ENCODE measurements around the gene WDR41.
"Not testable (repeated sequence)": the region's sequence is repeated elsewhere in the genome, so short reads cannot be mapped to it uniquely, and the experiment has no call there.

The WDR41 gene

DNA sequence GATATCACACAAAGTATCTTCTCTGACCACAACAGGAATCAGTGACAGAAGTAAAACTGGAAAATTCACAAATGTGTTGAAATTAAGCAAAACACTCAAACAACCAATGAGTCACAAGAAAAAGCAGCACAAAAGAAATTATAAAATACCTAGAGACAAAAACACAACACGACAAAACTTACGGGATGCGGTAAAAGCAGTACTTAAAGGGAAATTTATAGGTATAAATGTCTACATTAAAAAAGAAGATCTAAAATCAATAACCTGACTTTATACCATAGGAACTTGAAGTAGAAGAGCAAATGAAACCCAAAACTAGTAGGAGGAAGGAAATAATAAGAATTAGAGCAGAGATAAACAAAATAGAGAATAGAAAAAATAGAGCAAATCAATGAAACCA lies 2.8 kb upstream of the WDR41 start:
- no peak for DNase-seq (ENCODE audit: insufficient read length, low spot score)
- peak; percentile 5 for FAIRE-seq
- TF ChIP-seq POU2F2 (IDR thresholded peaks at IDR 0.05; ENCODE audit: low read depth, low read length) (no peak), TAF1 (IDR thresholded peaks at IDR 0.05; ENCODE audit: low read depth, low read length) (no peak), POLR2A (IDR thresholded peaks at IDR 0.05; ENCODE audit: low read depth, low read length) (no peak), POLR2AphosphoS5 (IDR thresholded peaks at IDR 0.05; ENCODE audit: low read depth, low read length) (no peak), SPI1 (IDR thresholded peaks at IDR 0.05; ENCODE audit: low read depth, low read length) (no peak), PAX5 (IDR thresholded peaks at IDR 0.05; ENCODE audit: insufficient read depth, low read length, severe bottlenecking) (no peak)

DNA sequence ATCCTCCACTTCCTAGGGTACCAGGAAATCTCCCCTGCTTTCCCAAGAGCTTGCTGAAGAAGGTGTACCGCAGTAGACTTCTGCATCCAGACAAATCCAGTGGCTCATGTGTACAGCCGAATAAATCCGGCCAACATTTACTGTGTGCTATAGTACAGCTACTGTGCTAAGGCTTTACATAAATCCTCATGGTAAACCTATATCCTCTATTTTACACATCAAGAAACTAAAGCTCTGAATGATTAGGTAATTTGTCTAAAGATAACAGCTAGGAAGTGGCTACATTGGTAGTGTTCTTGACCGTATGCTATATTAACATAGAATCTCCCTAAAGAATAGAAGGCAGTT lies 511 bp upstream of the WDR41 start:
- DNase-seq (ENCODE audit: insufficient read length, low spot score) (no peak), FAIRE-seq (no peak)
- TF ChIP-seq TAF1 (IDR thresholded peaks at IDR 0.05; ENCODE audit: low read depth, low read length) (no peak), PAX5 (IDR thresholded peaks at IDR 0.05; ENCODE audit: insufficient read depth, low read length, severe bottlenecking) (no peak), POLR2A (IDR thresholded peaks at IDR 0.05; ENCODE audit: low read depth, low read length) (no peak), POLR2AphosphoS5 (IDR thresholded peaks at IDR 0.05; ENCODE audit: low read depth, low read length) (no peak), POU2F2 (IDR thresholded peaks at IDR 0.05; ENCODE audit: low read depth, low read length) (no peak), SPI1 (IDR thresholded peaks at IDR 0.05; ENCODE audit: low read depth, low read length) (no peak)

DNA sequence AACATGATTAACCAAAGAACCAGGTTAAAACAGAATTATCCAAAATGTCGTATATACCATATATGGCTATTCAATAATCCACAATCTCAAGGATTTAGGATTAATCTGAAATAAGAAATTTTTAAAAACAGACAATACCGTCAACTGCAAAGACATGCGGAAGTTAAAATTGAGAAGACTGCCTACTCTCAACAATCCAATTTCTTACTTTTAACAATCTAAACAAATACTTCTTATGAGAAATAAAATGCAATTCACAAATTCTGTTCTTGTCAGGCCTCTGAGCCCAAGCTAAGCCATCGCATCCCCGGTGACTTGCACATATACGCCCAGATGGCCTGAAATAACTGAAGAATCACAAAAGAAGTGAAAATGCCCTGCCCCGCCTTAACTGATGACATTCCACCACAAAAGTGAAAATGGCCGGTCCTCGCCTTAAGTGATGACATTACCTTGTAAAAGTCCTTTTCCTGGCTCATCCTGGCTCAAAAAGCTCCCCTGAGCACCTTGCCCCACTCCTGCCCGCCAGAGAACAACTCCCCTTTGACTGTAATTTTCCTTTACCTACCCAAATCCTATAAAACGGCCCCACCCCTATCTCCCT lies 1.3 kb downstream of the WDR41 start:
- FAIRE-seq: peak; percentile 41
- DNase-seq (ENCODE audit: insufficient read length, low spot score): not testable (repeated sequence)

DNA sequence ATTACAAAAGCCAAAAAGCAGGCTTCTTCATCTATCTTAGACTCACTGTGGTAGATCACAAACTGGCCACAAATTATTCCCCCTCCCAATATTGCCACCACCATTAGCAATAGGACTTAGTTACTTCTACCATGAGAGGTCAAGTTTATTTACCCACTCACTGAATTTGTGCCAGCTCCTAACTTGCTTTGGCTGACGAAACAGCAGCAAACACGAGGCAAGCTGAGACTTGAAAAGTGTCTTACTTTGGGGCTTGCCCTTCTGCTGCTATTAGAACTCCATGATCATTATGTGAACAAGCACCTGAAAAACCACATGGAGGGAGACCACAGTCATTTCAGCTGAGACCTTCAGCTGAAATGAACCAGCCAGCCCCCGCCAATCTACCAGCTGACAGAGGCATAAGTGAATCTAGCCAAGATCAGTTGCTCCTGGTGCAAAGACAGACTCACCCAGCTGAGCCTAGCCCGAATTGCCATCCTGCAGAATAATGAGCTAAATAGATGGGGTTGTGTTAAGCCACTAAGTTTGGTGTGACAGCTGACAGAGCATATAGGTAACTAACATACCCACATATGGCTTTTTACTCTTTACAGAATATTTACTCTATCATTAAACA lies 5.7 kb downstream of the WDR41 start:
- DNase-seq (ENCODE audit: insufficient read length, low spot score) (no peak), FAIRE-seq (no peak)
- TF ChIP-seq PAX5 (IDR thresholded peaks at IDR 0.05; ENCODE audit: insufficient read depth, low read length, severe bottlenecking): no peak
- no peak for TF ChIP-seq POLR2A (IDR thresholded peaks at IDR 0.05; ENCODE audit: low read depth, low read length)
- no peak for TF ChIP-seq POU2F2 (IDR thresholded peaks at IDR 0.05; ENCODE audit: low read depth, low read length)
- no peak for TF ChIP-seq SPI1 (IDR thresholded peaks at IDR 0.05; ENCODE audit: low read depth, low read length)
- TF ChIP-seq POLR2AphosphoS5 (IDR thresholded peaks at IDR 0.05; ENCODE audit: low read depth, low read length): no peak
- no peak for TF ChIP-seq TAF1 (IDR thresholded peaks at IDR 0.05; ENCODE audit: low read depth, low read length)

DNA sequence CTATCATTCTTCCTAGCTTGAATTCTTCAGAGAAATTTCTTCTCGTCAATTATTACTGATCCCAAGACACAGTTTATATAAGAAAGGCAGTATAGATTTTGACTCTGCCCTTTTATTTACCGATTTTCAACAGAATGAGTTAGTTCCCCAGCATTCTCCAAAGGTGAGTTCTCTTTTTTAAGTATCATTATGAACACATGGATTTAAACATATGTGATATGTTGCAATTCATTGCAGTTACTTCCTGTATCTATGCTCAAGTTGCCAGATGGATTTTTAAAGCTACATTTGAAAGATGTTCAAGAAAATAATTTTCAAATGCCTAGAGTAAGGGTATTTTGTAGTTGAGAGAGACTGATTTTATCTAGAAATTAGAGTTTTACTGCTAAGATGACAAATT lies 8.4 kb downstream of the WDR41 start:
- DNase-seq (ENCODE audit: insufficient read length, low spot score) (no peak), FAIRE-seq (no peak)
- TF ChIP-seq PAX5 (IDR thresholded peaks at IDR 0.05; ENCODE audit: insufficient read depth, low read length, severe bottlenecking): no peak
- TF ChIP-seq POLR2AphosphoS5 (IDR thresholded peaks at IDR 0.05; ENCODE audit: low read depth, low read length): no peak
- TF ChIP-seq POLR2A (IDR thresholded peaks at IDR 0.05; ENCODE audit: low read depth, low read length): no peak

DNA sequence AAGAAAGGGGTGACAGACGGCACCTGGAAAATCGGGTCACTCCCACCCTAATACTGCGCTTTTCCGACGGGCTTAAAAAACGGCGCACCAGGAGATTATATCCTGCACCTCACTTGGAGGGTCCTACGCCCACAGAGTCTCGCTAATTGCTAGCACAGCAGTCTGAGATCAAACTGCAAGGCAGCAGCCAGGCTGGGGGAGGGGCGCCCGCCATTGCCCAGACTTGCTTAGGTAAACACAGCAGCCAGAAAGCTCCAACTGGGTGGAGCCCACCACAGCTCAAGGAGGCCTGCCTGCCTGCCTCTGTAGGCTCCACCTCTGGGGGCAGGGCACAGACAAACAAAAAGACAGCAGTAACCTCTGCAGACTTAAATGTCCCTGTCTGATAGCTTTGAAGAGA lies 17.1 kb downstream of the WDR41 start:
- FAIRE-seq; DNase-seq (ENCODE audit: insufficient read length, low spot score): not testable (repeated sequence)

DNA sequence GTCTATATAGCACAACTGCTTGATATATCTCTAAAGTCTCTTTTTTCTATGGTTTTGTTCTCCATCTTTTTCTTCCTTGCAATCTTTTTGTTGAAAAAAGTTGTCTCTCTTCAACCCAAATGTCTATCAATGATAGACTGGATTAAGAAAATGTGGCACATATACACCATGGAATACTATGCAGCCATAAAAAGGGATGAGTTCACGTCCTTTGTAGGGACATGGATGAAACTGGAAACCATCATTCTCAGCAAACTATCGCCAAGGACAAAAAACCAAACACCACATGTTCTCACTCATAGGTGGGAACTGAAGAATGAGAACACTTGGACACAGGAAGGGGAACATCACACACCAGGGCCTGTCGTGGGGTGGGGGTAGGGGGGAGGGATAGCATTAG lies 23.2 kb downstream of the WDR41 start:
- FAIRE-seq; DNase-seq (ENCODE audit: insufficient read length, low spot score): not testable (repeated sequence)

DNA sequence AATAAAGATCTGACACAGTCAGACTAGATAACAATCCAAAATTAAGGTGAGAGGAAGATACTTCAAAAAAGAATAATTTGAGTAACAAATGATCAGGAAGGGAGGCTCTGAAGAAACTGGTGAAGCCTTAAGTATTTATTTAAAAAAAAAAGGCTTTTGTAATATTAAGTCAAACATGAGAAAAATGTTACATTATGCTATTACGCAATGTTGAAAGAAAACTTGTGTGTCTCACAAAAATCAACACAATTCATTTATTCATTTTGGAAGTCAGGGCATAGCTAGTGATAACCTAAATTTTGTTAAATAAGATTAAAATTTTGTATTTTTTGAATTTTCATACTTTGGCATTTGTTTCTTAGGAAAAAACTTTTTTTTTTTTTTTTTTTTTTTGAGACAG lies 28.2 kb downstream of the WDR41 start:
- no peak for FAIRE-seq
- no peak for DNase-seq (ENCODE audit: insufficient read length, low spot score)
- TF ChIP-seq PAX5 (IDR thresholded peaks at IDR 0.05; ENCODE audit: insufficient read depth, low read length, severe bottlenecking) (no peak), SPI1 (IDR thresholded peaks at IDR 0.05; ENCODE audit: low read depth, low read length) (no peak), TAF1 (IDR thresholded peaks at IDR 0.05; ENCODE audit: low read depth, low read length) (no peak), POLR2A (IDR thresholded peaks at IDR 0.05; ENCODE audit: low read depth, low read length) (no peak), POLR2AphosphoS5 (IDR thresholded peaks at IDR 0.05; ENCODE audit: low read depth, low read length) (no peak), POU2F2 (IDR thresholded peaks at IDR 0.05; ENCODE audit: low read depth, low read length) (no peak)

DNA sequence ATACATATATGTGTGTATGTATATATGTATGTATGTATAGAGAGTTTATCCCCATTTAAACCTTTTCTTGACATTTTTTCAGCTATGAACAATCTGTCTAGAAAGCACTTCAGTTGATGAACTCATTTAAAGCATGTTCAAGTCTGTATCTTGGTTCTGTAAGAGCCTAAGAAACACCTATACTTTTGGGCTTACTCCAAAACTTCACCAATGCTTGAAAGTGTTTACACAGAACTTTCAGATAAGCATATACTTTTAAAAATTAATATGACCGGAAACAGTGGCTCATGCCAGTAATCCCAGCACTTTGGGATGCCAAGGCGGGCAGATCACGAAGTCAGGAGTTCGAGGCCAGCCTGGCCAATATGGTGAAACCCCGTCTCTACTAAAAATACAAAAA lies 30.8 kb downstream of the WDR41 start:
- FAIRE-seq (no peak), DNase-seq (ENCODE audit: insufficient read length, low spot score) (no peak)
- TF ChIP-seq POLR2A (IDR thresholded peaks at IDR 0.05; ENCODE audit: low read depth, low read length): no peak
- no peak for TF ChIP-seq TAF1 (IDR thresholded peaks at IDR 0.05; ENCODE audit: low read depth, low read length)
- TF ChIP-seq POLR2AphosphoS5 (IDR thresholded peaks at IDR 0.05; ENCODE audit: low read depth, low read length): no peak
- TF ChIP-seq POU2F2 (IDR thresholded peaks at IDR 0.05; ENCODE audit: low read depth, low read length): no peak
- TF ChIP-seq PAX5 (IDR thresholded peaks at IDR 0.05; ENCODE audit: insufficient read depth, low read length, severe bottlenecking): no peak
- TF ChIP-seq SPI1 (IDR thresholded peaks at IDR 0.05; ENCODE audit: low read depth, low read length): no peak

DNA sequence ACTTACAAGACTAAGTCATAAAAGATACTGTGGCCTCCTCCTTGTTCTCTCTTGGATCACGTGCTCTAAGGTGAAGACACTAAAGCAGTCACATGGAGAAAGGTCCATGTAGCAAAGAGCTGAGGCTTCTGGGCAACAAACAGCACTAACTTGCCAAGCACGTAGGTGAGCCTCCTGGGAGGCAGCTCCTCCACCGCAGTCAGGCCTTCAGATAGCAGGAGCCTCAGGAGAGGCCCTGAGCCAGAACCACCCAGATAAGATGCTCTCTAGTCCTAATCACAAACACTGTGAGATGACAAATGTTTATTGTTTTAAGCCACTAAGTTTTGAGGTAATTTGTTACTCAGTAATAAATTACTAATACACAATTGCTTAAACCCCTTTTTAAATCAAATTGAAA lies 38.0 kb downstream of the WDR41 start:
- TF ChIP-seq POU2F2 (IDR thresholded peaks at IDR 0.05; ENCODE audit: low read depth, low read length) (no peak), TAF1 (IDR thresholded peaks at IDR 0.05; ENCODE audit: low read depth, low read length) (no peak), POLR2AphosphoS5 (IDR thresholded peaks at IDR 0.05; ENCODE audit: low read depth, low read length) (no peak), SPI1 (IDR thresholded peaks at IDR 0.05; ENCODE audit: low read depth, low read length) (no peak), PAX5 (IDR thresholded peaks at IDR 0.05; ENCODE audit: insufficient read depth, low read length, severe bottlenecking) (no peak), POLR2A (IDR thresholded peaks at IDR 0.05; ENCODE audit: low read depth, low read length) (no peak)
- no peak for DNase-seq (ENCODE audit: insufficient read length, low spot score)
- no peak for FAIRE-seq

DNA sequence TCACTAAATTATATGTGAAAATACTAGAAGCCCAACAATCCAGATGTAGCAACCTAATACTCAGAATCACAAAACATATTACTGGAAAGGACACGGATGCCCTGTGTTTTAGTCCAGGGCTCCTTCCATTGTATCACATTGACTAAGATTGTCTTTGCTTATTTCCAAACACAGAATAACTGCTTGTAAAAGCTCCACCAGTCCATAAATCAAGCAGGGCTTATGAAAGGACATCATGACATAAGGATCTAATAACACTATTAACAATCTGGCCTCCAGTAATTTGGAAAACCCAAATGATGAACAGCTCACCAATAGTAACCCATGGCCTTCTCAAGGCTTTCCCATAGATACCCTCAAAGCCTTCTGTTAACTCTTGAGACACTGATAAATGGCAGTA lies 39.8 kb downstream of the WDR41 start:
- FAIRE-seq: no peak
- no peak for DNase-seq (ENCODE audit: insufficient read length, low spot score)

More for the DNA sequence above, 39.8 kb downstream of the WDR41 start:
- TF ChIP-seq SPI1 (IDR thresholded peaks at IDR 0.05; ENCODE audit: low read depth, low read length): no peak
- TF ChIP-seq POLR2AphosphoS5 (IDR thresholded peaks at IDR 0.05; ENCODE audit: low read depth, low read length): no peak
- TF ChIP-seq PAX5 (IDR thresholded peaks at IDR 0.05; ENCODE audit: insufficient read depth, low read length, severe bottlenecking): no peak
- no peak for TF ChIP-seq POLR2A (IDR thresholded peaks at IDR 0.05; ENCODE audit: low read depth, low read length)
- no peak for TF ChIP-seq TAF1 (IDR thresholded peaks at IDR 0.05; ENCODE audit: low read depth, low read length)
- TF ChIP-seq POU2F2 (IDR thresholded peaks at IDR 0.05; ENCODE audit: low read depth, low read length): no peak
